HG02852 (cell line): ENCODE measurements around the gene SPATA33.
"Not testable (repeated sequence)": the region's sequence is repeated elsewhere in the genome, so short reads cannot be mapped to it uniquely, and the experiment has no call there.

Experiments used
- ATAC-seq: cut with Tn5 transposase; IDR thresholded peaks from one replicate; pipeline ENCODE4 v1.9.1; 2021; ENCODE audit warnings: mild to moderate bottlenecking, moderate library complexity; ENCODE audit not compliant: unreplicated experiment

Gene SPATA33

DNA sequence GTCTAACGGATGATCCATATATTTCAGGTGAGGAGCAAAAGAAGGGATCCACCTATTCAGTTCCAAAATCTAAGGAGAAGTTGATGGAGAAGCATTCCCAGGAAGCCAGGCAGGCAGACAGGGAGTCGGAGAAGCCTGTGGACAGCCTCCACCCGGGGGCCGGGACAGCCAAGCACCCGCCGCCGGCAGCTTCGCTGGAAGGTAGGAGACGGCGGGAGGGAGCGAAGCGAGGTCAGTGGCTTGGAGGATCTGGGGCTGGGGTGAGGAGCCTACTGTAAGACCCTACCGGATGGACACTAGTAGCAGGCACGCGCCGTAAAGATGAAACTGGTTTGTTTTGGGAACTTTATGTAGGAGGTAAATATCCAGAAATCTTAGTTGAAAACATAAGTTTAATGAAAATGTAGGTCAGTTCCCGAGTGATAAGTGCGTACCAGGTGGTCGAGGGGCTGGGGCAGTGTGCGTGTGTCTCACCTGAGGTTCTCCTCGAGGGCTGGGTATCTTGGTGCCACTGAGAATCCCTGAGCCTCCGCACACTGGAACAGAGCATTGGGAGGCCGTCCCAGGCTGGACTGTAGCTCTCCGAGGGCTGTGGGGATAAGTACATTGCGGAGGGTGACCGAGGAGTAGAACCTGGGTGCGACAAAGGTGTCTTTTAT is 714 bp downstream of the SPATA33 start:
- ATAC-seq: no peak

DNA sequence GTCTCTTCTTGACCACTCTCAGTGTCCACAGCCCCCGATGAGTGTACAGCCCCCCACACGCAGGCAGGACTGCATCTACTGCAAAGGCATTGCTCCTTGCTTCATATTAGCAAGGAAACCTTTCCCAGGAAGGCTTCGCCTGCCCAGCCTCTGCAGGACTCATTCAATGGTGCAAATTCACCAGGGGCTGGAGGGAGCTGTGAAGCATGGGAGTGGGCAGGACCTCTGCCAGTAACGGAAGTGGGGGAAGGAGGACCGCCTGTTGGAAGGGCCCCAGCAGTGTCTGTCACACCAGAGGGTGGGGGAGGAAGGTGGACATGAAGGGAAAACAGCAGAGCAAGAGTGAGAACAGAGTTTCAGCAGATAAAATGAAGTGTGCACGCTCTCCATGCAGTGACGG is 2.5 kb downstream of the SPATA33 start:
- no peak for ATAC-seq

DNA sequence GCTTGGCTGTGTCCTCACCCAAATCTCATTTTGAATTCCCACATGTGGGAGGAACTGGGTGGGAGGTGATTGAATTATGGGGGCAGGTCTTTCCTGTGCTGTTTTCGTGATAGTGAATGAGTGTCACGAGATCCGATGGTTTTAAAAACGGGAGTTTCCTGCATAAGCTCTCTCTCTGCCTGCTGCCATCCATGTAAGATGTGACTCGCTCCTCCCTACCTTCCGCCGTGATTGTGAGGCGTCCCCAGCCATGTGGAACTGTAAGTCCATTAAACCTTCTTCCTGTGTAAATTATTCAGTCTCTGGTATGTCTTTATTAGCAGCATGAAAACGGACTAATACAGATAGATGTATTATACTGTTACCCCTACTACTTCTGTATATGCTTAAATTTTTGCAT is 3.6 kb downstream of the SPATA33 start:
- no peak for ATAC-seq

- not testable (repeated sequence) for ATAC-seq
Observed at GRCh38 chr16:89664238-89664637, 6.6 kb downstream of the SPATA33 start.

- ATAC-seq: not testable (repeated sequence)
Observed at GRCh38 chr16:89667000-89667399, 9.4 kb downstream of the SPATA33 start.

DNA sequence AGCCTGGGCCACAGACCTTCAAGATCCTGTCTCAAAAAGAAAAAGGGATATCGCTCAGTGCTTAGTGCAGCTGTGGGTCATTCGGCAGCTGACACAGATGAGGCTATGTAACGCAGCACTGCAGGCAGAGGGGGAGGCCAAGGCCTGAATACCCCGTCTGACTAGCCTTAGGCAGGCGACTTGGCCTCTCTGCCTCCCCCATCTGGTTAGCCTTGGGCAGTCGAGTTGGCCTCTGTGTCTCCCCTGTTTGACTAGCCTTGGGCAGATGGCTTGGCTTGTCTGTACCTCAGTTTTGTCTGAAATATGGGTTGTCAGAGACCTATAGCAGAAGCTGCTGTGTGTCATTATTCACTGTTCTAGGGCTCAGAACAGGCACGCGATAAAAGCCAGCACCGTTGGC is 10.0 kb downstream of the SPATA33 start:
- ATAC-seq: no peak

DNA sequence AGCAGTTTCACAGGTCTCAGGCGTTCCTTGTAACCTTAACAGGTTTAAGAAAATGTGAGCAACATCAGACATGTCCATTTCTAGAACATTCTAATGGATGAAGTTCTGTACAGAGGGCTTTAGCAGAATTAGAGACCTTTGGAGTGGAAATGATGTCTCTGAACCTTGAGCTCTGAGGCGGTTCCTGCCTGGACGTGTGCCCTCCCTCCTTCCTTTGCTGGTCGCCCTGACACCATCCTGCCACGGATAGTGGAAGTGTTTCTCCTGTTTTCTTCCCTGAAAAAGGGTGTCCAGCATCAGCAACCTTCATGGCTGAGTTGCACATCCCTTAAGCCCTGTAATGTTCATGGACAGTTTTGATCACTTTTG is 11.1 kb downstream of the SPATA33 start:
- no peak for ATAC-seq

- ATAC-seq: no peak
Observed at GRCh38 chr16:89669755-89670154, 12.1 kb downstream of the SPATA33 start.

DNA sequence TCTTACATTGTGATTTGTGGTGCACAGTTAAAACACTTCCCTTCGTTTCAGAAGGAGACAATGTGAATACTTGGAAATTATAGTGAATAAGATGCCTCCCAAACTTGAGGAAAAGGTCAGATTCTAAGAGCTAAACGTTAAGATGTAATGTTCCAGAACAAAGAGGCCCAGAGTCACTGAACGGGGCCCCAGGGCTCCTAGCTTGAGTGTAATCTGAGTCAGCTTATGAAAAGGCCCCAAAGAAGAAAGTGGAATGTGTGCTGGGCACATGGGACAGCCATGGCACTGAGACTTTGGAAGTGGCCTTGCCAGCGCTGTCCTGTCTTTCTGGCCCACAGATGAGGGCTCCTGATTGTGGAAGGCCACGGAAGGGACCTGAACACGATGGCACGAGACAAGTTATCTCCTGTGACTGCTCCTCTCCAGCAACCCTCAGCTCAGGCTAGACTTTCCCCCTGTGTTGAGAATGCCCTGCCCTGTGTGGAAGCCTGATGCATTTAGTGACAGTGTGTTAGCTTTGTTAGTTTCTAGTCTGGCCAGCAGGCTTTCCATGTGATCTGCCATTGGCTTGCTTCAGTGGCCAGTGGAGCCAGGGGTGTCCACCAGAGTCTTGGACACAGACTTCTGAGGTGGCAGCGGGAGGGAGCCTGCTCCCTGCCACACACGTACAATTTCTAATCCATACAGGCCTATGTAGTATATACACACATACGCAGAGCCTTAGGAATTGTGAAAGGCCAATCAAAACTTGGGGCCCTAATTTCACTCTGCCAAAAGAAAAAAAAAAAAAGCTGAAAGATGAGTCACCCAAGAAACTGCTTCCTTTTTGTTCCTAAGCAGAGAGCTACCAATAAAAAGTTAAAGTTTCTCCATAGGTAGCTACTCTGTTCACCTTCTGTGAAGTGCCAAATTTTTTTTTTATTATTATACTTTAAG is 13.1 kb downstream of the SPATA33 start:
- no peak for ATAC-seq

DNA sequence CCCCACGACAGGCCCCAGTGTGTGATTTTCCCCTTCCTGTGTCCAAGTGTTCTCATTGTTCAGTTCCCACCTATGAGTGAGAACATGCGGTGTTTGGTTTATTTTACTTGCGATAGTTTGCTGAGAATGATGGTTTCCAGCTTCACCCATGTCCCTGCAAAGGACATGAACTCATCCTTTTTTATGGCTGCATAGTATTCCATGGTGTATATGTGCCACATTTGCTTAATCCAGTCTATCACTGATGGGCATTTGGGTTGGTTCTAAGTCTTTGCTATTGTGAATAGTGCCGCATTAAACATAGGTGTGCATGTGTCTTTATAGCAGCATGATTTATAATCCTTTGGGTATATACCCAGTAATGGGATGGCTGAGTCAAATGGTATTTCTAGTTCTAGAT is 13.9 kb downstream of the SPATA33 start:
- ATAC-seq: not testable (repeated sequence)

DNA sequence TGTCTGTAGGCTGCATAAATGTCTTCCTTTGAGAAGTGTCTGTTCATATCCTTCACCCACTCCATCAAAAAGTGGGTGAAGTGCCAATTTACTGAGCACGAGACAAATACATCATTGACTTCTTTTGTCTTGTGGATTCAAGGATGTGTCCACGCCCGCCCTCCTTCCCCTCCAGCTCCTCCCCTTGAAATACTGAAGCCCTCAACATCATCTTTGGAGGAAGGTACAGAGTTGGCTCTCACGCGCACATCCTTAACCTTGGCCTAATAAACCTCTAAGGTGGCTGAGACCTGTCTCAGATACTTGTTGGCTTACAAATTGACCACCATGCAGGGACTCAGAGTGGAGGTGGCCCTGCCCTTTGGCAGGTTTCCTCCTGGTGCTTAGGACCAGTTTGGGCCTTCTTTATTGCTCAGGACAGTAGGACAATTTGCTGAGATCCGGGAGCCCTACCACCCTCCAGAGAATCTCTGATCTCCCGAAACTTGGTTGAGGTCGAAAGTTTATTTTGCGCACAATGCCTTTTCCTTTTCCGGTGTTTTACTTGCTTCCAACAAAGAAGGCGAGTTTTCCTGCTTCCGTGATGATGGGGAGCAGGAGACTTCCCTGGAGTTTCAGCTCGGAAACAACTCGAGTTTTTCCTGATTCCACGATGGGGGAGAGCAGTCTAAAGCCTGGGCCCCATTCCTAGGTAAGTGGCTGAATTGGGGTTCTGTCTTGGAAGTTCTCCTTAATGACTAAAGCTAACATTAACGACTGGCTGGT is 14.7 kb downstream of the SPATA33 start:
- ATAC-seq: no peak

GRCh38 chr16:89678258-89678657 is 20.6 kb downstream of the SPATA33 start:
- no peak for ATAC-seq

GRCh38 chr16:89685916-89686315 is 28.3 kb downstream of the SPATA33 start:
- no peak for ATAC-seq

GRCh38 chr16:89686520-89687091 is 29.0 kb downstream of the SPATA33 start, which contains the start of gene CDK10:
Gene CDK10 (plus strand): TSS chr16:89686689. CDS start chr16:89686711, 22 bp downstream.
- peak; percentile 85 for ATAC-seq

DNA sequence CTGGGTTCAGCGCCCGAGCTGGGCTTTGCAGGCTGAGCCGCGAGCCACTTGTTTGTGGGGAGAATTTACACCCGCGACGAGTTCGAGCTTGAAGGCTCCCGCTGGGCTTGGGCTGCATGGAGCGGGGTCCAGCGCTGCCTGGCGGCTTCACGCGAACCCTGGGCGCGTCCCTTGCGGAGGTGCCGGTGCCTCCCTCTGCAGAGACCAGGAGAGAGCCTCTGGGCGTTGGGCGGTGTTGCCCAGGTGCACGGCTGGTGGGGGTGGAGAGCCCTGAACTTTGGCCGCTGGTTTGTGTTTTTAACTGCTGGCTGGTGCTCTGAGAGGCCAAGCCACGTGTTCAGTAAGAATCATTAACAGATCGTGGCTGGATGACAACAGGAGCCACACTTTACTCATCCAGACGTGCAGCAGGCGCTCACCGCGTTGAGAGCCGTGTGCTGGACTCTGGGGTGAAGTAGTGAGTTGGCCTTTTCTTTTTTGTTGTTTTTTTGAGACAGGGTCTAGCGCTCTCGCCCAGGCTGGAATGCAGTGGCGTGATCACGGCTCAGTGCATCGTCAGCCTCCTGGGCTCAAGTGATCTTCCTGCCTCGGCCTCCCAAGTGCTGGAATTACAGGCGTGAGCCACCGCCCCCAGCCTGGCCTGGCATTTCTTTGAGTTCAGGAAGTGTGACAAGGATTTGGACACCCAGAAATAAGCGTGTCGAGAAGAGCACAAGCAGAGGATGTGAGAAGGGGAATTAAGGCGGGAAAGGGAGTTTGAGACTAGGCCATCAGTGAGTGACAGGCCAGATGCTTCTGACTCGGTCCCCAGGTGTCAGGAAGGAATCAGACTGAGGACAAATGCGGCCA is 29.7 kb downstream of the SPATA33 start:
- peak; percentile 24 for ATAC-seq

- ATAC-seq: no peak
Observed at GRCh38 chr16:89688395-89688794, 30.8 kb downstream of the SPATA33 start.

DNA sequence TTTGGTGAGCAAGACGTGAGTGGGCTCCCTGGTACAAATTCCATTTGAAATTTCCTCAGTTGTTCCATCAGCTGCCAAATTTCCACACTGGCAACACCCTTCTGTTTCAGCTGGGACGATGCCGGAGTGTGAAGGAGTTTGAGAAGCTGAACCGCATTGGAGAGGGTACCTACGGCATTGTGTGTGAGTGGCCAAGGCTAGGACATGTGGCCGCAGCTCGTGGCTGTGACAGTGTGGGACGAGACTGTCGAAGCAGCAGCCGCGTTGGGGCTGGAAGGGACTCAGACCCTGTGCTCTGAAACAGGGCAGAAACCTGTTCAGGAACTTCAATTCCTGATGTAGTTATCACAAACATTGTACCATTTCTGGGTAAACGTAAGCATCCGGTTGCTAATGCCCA is 31.5 kb downstream of the SPATA33 start:
- ATAC-seq: no peak

DNA sequence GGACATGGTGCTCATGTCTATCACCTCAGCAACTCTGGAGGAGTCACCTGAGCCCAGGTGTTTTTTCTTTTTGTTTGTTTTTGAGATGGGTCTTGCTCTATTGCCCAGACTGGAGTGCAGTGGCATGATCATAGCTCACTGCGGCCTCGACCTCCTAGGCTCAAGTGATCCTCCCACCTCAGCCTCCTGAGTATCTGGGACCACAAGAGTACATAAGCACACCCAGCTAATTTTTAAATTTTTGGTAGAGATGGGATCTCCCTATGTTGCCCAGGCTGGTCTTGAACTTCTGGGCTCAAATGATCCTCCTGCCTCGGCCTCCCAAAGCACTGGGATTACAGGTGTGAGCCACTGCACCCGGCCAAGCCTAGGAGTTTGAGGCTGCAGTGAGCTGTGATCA is 32.0 kb downstream of the SPATA33 start:
- not testable (repeated sequence) for ATAC-seq

DNA sequence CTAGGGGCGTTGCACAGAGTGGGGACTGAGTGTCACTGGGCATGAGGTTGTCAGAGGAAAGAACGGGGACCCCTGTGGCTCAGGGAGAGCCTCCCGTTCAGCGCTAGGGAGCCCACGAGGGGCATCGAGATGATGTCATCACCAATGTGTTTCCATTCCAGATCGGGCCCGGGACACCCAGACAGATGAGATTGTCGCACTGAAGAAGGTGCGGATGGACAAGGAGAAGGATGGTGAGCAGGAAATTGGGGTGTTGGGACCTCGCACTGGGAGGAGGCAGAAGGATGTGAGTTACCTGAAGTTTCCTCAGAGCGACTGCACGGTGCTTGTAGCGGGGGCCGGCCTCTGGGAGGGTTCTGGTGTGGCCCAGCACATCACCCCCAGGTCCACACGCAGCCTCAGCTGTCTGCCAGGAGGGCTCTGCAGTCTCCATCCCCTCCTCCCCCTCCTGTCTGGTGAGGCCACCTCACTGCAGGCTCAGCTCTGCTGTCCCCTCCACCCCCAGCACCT is 32.8 kb downstream of the SPATA33 start:
- no peak for ATAC-seq
